ENCODE results near the gene OAS2. TPM values are rescaled to one million over a fixed set of nuclear protein-coding genes. Genes with fewer than 3 reads are reported as not detected.

Gene OAS2
- polyA plus RNA-seq, 1 donor from 2014 or later, result not detected

DNA sequence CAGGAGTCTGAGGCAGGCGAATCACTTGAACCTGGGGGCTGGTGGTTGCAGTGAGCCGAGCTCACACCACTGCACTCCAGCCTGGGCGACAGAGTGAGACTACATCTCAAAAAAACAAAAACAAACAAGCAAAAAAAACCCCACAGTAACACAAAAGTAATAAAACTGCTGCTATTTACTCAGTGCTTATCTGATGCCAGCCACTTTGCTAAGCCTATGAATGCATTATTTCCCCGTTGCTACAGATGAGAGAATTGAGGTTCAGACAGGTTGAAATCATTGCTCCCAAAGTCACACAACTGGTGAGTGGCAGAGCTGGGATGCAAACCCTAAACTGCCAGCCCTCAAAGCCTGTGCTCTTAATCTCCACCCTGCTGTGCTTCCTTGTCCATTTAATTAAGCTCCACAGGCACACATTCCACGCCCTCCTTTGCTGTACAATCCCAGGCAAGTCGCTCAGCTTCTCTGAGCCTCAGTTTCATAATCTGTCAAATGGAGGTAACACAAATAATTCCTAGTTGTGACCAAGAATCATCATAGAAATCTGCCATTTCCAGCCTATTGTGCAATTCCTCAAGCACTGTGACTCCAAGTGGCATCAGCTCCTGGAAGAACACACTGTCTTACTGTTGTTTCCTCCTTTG, 45.7 kb upstream of the OAS2 start:
- Histone ChIP-seq H3K79me2 (replicated peaks; ENCODE audit: insufficient read depth, low read length) (no peaks in the 10 kb centered on the region), H2AFZ (ENCODE audit: low read depth, low read length) (no peak overlapping the region), H3K36me3 (ENCODE audit: insufficient read depth, low read length) (no peaks in the 10 kb centered on the region), H3K4me2 (ENCODE audit: low read length) (no peak overlapping the region), H3K9me2 (ENCODE audit: insufficient read depth, low read length) (no peaks in the 10 kb centered on the region), H3K9me3 (ENCODE audit: low read length) (no peaks in the 10 kb centered on the region), H3K4me3 (ENCODE audit: low read length) (no peak overlapping the region), H4K20me1 (ENCODE audit: insufficient read depth) (no peaks in the 10 kb centered on the region), H3F3A (ENCODE audit: insufficient read depth, low read length, poor library complexity, severe bottlenecking) (no peaks in the 10 kb centered on the region), H3K27ac (ENCODE audit: low read length) (no peak overlapping the region), H3K27me3 (ENCODE audit: insufficient read depth, low read depth, low read length) (peaks cover 6% of the 10 kb centered on the region), H3K9ac (ENCODE audit: low read length) (no peak overlapping the region)
- TF ChIP-seq MXI1 (conservative IDR thresholded peaks at IDR 0.05; ENCODE audit: poor library complexity, severe bottlenecking) (no peak), SMC3 (conservative IDR thresholded peaks at IDR 0.05; ENCODE audit: poor library complexity) (no peak), POLR2AphosphoS5 (IDR thresholded peaks at IDR 0.05) (no peak), RAD21 (conservative IDR thresholded peaks at IDR 0.05) (no peak), EZH2 (IDR thresholded peaks at IDR 0.05; ENCODE audit: borderline replicate concordance, insufficient read depth, low read length, poor library complexity, severe bottlenecking) (no peak), TAF1 (IDR thresholded peaks at IDR 0.05; ENCODE audit: low read depth) (no peak), EP300 (conservative IDR thresholded peaks at IDR 0.05; ENCODE audit: poor library complexity, severe bottlenecking) (no peak)
- TF ChIP-seq, protein P1, sequence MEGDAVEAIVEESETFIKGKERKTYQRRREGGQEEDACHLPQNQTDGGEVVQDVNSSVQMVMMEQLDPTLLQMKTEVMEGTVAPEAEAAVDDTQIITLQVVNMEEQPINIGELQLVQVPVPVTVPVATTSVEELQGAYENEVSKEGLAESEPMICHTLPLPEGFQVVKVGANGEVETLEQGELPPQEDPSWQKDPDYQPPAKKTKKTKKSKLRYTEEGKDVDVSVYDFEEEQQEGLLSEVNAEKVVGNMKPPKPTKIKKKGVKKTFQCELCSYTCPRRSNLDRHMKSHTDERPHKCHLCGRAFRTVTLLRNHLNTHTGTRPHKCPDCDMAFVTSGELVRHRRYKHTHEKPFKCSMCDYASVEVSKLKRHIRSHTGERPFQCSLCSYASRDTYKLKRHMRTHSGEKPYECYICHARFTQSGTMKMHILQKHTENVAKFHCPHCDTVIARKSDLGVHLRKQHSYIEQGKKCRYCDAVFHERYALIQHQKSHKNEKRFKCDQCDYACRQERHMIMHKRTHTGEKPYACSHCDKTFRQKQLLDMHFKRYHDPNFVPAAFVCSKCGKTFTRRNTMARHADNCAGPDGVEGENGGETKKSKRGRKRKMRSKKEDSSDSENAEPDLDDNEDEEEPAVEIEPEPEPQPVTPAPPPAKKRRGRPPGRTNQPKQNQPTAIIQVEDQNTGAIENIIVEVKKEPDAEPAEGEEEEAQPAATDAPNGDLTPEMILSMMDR (IDR thresholded peaks at IDR 0.05; ENCODE audit: poor library complexity, severe bottlenecking), result no peak
- TF ChIP-seq, protein P2, sequence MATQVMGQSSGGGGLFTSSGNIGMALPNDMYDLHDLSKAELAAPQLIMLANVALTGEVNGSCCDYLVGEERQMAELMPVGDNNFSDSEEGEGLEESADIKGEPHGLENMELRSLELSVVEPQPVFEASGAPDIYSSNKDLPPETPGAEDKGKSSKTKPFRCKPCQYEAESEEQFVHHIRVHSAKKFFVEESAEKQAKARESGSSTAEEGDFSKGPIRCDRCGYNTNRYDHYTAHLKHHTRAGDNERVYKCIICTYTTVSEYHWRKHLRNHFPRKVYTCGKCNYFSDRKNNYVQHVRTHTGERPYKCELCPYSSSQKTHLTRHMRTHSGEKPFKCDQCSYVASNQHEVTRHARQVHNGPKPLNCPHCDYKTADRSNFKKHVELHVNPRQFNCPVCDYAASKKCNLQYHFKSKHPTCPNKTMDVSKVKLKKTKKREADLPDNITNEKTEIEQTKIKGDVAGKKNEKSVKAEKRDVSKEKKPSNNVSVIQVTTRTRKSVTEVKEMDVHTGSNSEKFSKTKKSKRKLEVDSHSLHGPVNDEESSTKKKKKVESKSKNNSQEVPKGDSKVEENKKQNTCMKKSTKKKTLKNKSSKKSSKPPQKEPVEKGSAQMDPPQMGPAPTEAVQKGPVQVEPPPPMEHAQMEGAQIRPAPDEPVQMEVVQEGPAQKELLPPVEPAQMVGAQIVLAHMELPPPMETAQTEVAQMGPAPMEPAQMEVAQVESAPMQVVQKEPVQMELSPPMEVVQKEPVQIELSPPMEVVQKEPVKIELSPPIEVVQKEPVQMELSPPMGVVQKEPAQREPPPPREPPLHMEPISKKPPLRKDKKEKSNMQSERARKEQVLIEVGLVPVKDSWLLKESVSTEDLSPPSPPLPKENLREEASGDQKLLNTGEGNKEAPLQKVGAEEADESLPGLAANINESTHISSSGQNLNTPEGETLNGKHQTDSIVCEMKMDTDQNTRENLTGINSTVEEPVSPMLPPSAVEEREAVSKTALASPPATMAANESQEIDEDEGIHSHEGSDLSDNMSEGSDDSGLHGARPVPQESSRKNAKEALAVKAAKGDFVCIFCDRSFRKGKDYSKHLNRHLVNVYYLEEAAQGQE (IDR thresholded peaks at IDR 0.05; ENCODE audit: borderline replicate concordance), result no peak

DNA sequence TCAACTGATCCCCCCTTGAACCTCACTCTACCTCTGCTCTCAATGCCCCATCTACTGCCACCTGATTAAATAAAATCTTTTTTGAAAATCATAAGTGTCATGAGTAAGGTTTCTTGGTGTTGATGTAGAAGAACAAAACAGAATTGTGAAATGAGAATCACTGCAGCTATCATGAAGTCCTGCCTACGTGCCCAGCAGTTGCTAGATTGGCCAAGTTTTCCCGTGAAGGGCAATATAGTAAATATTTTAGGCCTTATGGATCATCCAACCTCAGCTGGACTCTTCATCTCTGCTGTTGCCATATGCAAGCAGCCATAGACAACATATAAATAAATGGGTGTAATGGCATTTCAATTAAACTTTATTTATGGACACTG, 45.2 kb upstream of the OAS2 start:
- Histone ChIP-seq H3K4me2 (ENCODE audit: low read length) (no peak overlapping the region), H3K9me3 (ENCODE audit: low read length) (no peaks in the 10 kb centered on the region)

More for the DNA sequence above, 45.2 kb upstream of the OAS2 start:
- peaks cover 11% of the 10 kb centered on the region for H3K27me3 ChIP-seq (ENCODE audit: insufficient read depth, low read depth, low read length)
- no peaks in the 10 kb centered on the region for H3F3A ChIP-seq (ENCODE audit: insufficient read depth, low read length, poor library complexity, severe bottlenecking)
- no peaks in the 10 kb centered on the region for H3K9me2 ChIP-seq (ENCODE audit: insufficient read depth, low read length)
- H3K79me2 ChIP-seq (replicated peaks; ENCODE audit: insufficient read depth, low read length), result no peaks in the 10 kb centered on the region
- TF ChIP-seq RAD21 (conservative IDR thresholded peaks at IDR 0.05) (no peak), EP300 (conservative IDR thresholded peaks at IDR 0.05; ENCODE audit: poor library complexity, severe bottlenecking) (no peak), TAF1 (IDR thresholded peaks at IDR 0.05; ENCODE audit: low read depth) (no peak), POLR2AphosphoS5 (IDR thresholded peaks at IDR 0.05) (no peak), SMC3 (conservative IDR thresholded peaks at IDR 0.05; ENCODE audit: poor library complexity) (no peak), EZH2 (IDR thresholded peaks at IDR 0.05; ENCODE audit: borderline replicate concordance, insufficient read depth, low read length, poor library complexity, severe bottlenecking) (no peak), MXI1 (conservative IDR thresholded peaks at IDR 0.05; ENCODE audit: poor library complexity, severe bottlenecking) (no peak)
- TF ChIP-seq, protein P1 (IDR thresholded peaks at IDR 0.05; ENCODE audit: poor library complexity, severe bottlenecking), result no peak
- TF ChIP-seq, protein P2 (IDR thresholded peaks at IDR 0.05; ENCODE audit: borderline replicate concordance), result no peak
- H3K27ac ChIP-seq (ENCODE audit: low read length), result no peak overlapping the region
- H3K36me3 ChIP-seq (ENCODE audit: insufficient read depth, low read length), result no peaks in the 10 kb centered on the region
- no peak overlapping the region for H3K9ac ChIP-seq (ENCODE audit: low read length)
- H4K20me1 ChIP-seq (ENCODE audit: insufficient read depth), result no peaks in the 10 kb centered on the region
- H3K4me3 ChIP-seq (ENCODE audit: low read length), result no peak overlapping the region
- H2AFZ ChIP-seq (ENCODE audit: low read depth, low read length), result no peak overlapping the region

Measured in neural cell (in vitro differentiated cells).